Measurements from ENCODE around the gene MAP2K5.

MAP2K5 gene

DNA sequence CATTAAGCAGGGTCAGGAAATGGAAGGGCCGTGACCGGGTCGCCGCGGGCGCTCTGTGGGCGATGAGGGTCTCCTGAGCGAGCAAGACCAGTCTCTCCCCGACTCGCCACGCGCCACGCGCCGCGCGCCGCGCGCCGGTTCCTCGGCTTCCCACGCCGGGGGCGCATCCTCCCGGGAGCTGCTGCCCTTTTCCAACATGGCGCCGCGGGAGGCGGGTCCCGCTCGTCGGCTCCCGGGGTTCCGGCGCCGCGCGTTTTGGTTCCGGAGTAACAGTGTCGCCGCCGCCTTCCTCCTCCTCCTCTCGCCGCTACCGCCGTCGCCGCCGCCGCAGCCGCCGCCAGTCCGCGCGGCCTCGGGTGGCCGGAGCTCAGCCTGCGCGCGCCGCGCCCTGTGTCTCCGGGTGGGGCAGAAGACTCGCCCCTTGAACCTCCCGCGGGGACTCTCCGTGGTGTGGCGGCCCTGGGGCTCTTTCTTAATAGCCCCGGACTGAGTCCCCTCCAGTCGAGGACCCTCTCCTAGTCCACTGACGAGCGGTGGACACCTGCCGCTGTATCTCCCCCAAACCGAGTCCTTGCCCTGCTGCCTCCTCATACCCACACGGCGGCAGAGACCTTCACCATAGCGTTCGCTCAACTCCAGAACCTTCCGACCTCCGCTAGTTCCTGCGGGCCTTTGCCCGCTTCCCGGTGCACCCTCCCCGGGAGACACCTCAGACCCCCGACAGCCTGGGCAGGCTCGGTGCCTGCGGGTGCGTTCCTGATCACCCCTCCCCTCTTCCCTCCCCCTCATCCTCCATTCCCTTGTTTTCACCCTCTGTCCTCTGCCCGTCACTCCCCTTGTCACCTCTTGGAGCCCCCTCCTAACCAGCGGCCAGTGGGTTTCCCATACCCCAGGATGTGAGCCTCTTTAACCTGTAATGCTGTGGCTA, at the start of gene MAP2K5:
Gene MAP2K5 (plus strand): TSS at position 284 of the 928 bp plus-strand sequence. CDS start 633 bp downstream, at position 917.
- peak; percentile 44 for TF ChIP-seq ZFX (IDR thresholded peaks at IDR 0.05)
- TF ChIP-seq, protein P1, sequence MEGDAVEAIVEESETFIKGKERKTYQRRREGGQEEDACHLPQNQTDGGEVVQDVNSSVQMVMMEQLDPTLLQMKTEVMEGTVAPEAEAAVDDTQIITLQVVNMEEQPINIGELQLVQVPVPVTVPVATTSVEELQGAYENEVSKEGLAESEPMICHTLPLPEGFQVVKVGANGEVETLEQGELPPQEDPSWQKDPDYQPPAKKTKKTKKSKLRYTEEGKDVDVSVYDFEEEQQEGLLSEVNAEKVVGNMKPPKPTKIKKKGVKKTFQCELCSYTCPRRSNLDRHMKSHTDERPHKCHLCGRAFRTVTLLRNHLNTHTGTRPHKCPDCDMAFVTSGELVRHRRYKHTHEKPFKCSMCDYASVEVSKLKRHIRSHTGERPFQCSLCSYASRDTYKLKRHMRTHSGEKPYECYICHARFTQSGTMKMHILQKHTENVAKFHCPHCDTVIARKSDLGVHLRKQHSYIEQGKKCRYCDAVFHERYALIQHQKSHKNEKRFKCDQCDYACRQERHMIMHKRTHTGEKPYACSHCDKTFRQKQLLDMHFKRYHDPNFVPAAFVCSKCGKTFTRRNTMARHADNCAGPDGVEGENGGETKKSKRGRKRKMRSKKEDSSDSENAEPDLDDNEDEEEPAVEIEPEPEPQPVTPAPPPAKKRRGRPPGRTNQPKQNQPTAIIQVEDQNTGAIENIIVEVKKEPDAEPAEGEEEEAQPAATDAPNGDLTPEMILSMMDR (conservative IDR thresholded peaks at IDR 0.05) = no peak
- H3K27ac ChIP-seq = peak within 1 kb of the TSS; percentile 89

DNA sequence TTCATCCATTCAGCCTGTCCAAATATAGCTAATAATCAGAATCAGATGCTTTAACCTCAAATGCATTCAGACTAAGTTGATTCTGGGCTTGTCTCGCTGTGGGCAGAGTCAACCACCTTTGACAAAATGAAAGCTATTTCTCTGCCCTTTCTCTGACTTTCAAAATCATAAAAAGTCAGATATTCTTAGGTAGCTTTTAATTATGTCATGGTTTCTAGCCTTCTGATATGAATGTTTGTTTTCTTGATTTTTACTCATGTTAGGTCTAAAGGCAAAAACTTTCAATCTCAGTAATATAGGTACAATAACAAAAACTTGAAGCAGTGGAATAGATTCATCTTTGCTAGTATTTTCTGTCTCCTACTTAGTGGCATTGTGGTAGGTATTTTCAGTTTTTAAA, 46.9 kb upstream of the MAP2K5 start:
- no peak overlapping the region for H3K27ac ChIP-seq
- TF ChIP-seq, protein P1 (conservative IDR thresholded peaks at IDR 0.05) = no peak

DNA sequence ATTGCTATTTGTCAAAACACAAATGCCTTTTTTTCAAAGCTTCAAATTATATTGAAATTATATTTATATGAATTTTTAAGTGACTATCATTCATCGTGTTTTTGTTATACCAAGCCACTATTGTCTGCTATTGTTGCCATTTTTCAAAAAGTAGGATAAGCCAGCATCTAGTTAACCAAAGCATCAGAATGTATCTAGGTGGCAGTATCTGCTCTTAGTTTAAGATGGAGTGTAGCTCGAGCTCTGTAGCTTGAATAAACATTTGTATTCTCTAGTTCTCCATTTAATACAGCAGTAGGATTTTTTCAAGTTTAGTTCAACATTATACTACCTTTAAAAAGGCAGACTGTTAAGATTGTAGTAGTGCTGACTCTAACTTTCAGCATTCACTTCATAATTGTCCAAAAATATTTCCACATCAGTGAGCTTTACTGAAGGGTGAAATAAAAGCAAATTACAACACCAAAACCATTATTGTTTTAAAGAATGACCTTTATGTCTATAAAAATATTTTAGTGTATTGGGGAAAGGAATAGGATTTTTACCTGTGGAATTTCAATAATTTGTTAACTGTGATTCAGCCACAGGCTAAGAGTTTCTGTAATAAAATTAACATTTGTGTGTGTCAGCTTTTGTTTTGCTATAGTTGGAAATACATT, 41.2 kb upstream of the MAP2K5 start:
- H3K27ac ChIP-seq = no peak overlapping the region
- TF ChIP-seq, protein P1 (conservative IDR thresholded peaks at IDR 0.05) = peak; percentile 43
- TF ChIP-seq ZFX (IDR thresholded peaks at IDR 0.05) = no peak

DNA sequence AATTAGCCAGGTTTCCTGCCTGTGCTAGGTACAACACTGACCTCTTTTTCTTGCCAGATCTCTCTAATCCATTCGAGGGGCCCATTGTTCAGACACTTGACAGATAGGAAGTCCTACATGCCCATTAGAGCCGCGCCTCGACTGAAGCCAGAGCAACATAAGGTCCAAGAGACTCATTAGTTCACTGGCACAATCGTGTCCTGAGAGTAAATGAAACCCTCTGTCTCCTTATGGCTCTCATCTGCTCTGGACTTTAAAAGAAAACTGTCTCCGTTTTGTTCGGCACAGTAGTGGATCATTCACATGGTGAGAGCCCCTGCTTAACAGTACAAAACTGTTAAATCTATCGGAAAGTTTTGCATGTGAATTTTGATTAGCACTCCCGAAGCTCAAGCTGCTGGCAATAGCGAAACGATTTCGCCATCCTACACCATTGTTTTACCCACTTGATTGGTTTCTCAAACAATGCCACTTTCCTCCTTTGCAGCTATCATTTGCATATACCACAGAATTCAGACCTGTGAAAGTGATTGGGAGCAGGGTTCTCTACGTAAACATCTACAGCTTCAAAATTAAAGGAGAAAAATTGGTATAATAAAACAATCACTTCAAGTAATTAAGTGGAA, 40.6 kb upstream of the MAP2K5 start:
- no peak overlapping the region for H3K27ac ChIP-seq
- TF ChIP-seq, protein P1 (conservative IDR thresholded peaks at IDR 0.05) = no peak

DNA sequence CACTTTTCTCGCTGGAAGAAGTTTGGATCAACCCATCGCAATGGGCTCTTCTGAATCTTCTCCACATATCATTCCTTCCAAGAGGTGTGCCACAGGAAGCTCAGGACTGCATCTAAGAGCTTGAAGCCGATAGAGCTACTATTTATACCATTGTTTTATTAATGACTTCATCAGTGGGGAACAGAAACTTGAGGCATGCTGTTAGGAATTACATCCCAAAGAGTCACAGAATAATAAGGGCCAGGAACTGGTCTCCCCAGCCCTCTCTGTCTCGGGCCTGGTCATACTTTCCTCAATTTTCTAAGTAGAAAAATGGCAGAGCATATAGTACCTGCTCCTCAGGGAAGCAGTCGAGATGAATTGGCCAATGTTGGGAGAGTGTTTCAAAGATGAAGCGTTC, 38.4 kb upstream of the MAP2K5 start:
- H3K27ac ChIP-seq = no peak overlapping the region
- TF ChIP-seq, protein P1 (conservative IDR thresholded peaks at IDR 0.05) = no peak
- no peak for TF ChIP-seq ZFX (IDR thresholded peaks at IDR 0.05)

DNA sequence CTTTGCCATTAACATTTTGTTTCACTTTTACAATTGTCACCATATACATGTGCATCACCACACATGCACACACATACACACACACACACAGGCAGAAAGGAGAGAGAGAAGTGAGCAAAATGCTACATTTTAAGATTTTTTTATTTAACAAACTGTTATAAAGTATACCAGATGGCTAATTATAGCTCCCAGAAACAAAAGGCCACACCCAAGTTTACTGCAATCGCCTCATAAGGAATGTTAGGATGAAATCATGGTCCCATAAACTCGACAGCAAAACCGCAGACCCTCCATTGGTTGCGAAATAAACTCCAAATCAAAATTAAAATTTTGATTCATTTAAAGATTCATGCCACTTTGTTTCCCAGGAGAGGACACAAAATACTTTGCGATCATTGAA, 37.7 kb upstream of the MAP2K5 start:
- TF ChIP-seq ZFX (IDR thresholded peaks at IDR 0.05) = no peak
- TF ChIP-seq, protein P1 (conservative IDR thresholded peaks at IDR 0.05) = no peak

More for the DNA sequence above, 37.7 kb upstream of the MAP2K5 start:
- no peak overlapping the region for H3K27ac ChIP-seq
